Duodenal mucosa (tissue), 2 donors: ENCODE data around the gene ASB3.
"Not testable (repeated sequence)": the region's sequence is repeated elsewhere in the genome, so short reads cannot be mapped to it uniquely, and the experiment has no call there.

Source experiments
- H3K27ac ChIP-seq: one replicate; pipeline ENCODE4 v1.7.0; 2013; ENCODE audit warnings: low read depth, low read length
- H3K27me3 ChIP-seq, 2 donors: one replicate each; pipeline ENCODE4 v1.7.0; 2013; ENCODE audit warnings: low read length in 2 of 2, control low read depth in 1 of 2; ENCODE audit not compliant: insufficient read depth in 2 of 2, control insufficient read depth in 1 of 2
- H3K36me3 ChIP-seq, 2 donors: one replicate each; pipeline ENCODE4 v1.7.0; 2013; ENCODE audit warnings: low read length in 2 of 2, control low read depth in 1 of 2; ENCODE audit not compliant: insufficient read depth in 2 of 2, control insufficient read depth in 1 of 2
- H3K4me1 ChIP-seq, 2 donors: one replicate each; pipeline ENCODE4 v1.7.0; 2013; ENCODE audit warnings: low read length in 2 of 2, control low read depth in 1 of 2; ENCODE audit not compliant: insufficient read depth in 2 of 2, control insufficient read depth in 1 of 2
- H3K4me3 ChIP-seq, 2 donors: one replicate each; pipeline ENCODE4 v1.7.0; 2013; ENCODE audit warnings: low read length in 2 of 2, low read depth in 1 of 2
- H3K9ac ChIP-seq, 2 donors: one replicate each; pipeline ENCODE4 v1.7.0; 2013; ENCODE audit warnings: low read length in 2 of 2, low read depth in 1 of 2
- H3K9me3 ChIP-seq, 2 donors: one replicate each; pipeline ENCODE4 v1.7.0; 2013; ENCODE audit warnings: low read length in 2 of 2, control low read depth in 1 of 2; ENCODE audit not compliant: control insufficient read depth in 1 of 2

The ASB3 gene

DNA sequence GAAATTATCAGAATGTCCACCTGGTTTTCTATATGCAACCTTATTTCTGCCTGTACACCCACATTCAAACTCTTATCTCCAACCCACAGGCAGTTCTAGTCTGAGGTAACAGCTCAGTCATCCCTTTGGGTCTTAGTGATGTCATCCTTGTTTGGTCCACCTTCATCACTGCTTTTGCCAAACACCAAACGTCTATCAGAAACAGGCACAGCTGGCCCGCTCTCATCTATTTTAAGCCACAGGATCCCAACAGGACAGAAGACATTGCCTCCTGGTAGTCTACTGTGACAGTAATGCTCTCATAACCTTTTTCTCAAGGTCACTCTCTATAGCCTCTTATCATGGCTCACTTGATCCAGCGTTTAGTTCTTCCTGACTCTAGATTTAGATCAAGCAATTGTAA, 118.1 kb downstream of the ASB3 start:
- Histone ChIP-seq H3K36me3 (peaks cover 0 to 7% of the 10 kb centered on the region in 2 donors), H3K9ac (no peak overlapping the region), H3K27me3 (no peaks in the 10 kb centered on the region), H3K9me3 (no peaks in the 10 kb centered on the region), H3K4me3 (no peak overlapping the region), H3K4me1 (no peaks in the 10 kb centered on the region), H3K27ac (no peak overlapping the region)

DNA sequence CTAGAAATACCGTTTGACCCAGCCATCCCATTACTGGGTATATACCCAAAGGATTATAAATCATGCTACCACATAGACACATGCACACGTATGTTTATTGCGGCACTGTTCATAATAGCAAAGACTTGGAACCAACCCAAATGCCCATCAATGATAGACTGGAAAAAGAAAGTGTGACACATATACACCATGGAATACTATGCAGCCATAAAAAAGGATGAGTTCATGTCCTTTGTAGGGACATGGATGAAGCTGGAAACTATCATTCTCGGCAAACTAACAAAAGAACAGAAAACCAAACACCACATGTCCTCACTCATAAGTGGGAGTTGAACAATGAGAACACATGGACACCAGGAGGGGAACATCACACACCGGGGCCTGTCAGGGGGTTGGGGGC, 119.6 kb downstream of the ASB3 start:
- H3K4me1 ChIP-seq, H3K27me3 ChIP-seq, H3K9ac ChIP-seq, H3K27ac ChIP-seq, H3K9me3 ChIP-seq, H3K4me3 ChIP-seq, H3K36me3 ChIP-seq: not testable (repeated sequence)

DNA sequence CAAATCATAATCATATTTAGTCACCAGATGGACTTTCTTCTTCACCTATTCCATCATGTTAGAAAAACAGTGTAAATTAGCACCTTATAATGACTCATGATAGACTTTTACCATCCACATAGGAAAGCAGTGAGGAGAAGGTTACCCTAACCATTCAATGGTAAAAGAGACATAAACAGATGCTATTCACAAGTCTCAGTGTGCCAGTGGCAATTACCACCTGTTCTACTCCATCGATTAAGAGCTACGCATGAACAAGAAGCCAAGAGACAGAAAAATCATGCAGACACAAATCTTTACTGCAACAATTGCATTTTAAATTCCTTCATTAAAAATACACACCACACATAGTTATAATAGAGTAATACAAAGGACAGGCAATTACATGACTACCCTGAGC, 125.9 kb downstream of the ASB3 start:
- H3K9ac ChIP-seq: no peak overlapping the region
- no peaks in the 10 kb centered on the region for H3K36me3 ChIP-seq
- H3K27me3 ChIP-seq: no peaks in the 10 kb centered on the region
- no peaks in the 10 kb centered on the region for H3K4me1 ChIP-seq
- H3K27ac ChIP-seq: no peak overlapping the region
- H3K4me3 ChIP-seq: no peak overlapping the region
- H3K9me3 ChIP-seq: no peaks in the 10 kb centered on the region

DNA sequence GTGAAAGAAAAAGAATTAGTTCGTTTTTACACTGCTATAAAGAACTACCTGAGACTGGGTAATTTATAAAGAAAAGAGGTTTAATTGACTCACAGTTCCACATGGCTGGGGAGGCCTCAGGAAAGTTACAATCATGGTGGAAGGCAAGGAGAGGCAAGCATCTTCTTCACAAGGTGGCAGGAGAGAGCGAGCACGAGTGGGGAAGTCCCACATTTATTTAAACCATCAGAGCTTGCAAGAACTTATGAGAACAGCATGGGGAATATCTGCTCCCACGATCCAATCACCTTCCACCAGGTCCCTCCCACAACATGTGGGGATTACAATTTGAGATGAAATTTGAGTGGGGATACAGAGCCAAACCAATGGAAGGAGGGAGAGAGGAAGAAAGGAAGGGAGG, 128.3 kb downstream of the ASB3 start:
- H3K9me3 ChIP-seq: not testable (repeated sequence)

DNA sequence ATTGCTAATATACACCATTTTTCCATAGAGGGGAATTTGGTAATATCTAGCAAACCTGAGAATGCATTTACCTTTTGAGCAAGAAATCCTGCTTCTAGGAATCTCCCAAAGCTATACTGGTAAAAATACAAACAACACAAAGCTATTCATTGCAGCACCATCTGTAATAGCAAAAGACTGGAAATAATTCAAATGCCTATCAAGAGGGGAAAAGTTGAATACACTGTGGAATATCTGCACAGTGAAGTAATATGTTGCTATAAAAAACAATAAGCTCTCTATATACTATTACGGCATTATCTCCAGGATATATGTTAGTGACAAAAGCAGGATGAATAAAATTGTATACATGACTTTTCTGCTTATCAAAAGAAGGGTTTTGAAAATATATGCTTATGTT, 131.5 kb downstream of the ASB3 start:
- Histone ChIP-seq H3K9ac (no peak overlapping the region), H3K4me3 (no peak overlapping the region), H3K27me3 (no peaks in the 10 kb centered on the region), H3K27ac (no peak overlapping the region), H3K36me3 (no peaks in the 10 kb centered on the region), H3K4me1 (no peaks in the 10 kb centered on the region), H3K9me3 (no peaks in the 10 kb centered on the region)

More for the DNA sequence above, 128.3 kb downstream of the ASB3 start:
- not testable (repeated sequence) for H3K27me3 ChIP-seq, H3K4me1 ChIP-seq, H3K4me3 ChIP-seq, H3K36me3 ChIP-seq, H3K27ac ChIP-seq, H3K9ac ChIP-seq

DNA sequence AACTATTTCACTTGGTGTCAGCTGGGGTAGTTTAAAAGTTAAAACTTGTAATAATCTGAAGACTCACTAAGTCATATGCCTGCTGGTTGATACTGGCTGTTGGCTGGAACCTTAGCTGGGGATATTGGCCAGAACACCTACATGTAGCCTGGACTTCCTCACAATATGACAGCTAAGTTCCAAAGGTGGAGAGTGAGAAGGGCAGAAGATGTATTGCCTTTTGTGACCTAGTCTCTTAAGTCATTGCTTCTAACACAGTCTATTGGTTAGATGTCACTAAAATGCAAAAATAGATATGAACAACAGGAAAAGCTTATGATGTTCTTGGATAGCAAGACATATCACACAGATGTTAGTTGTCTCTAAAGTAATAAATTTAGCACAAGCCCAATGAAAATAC, 132.4 kb downstream of the ASB3 start:
- no peaks in the 10 kb centered on the region for H3K9me3 ChIP-seq

DNA sequence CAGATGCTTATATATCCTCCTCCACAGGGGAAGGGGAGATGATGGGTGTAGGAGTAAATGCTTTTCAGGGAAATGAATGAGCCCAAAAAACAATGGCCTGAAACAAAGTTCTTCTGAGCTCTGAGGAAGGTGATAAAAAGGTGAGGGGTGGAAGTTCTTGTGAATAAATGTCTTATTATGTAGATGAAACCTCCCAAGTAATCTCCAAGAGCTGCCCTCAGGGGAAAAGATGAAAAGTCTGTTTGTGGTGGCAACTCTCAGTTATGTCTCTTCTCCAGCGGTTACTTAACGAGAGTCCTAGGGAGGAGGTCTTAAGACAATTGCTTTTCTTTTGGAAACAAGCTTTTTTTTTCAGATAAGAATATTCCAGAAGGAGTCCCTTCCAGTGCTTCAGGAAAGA, 134.6 kb downstream of the ASB3 start:
- H3K4me3 ChIP-seq: no peak overlapping the region
- no peaks in the 10 kb centered on the region for H3K9me3 ChIP-seq
- H3K27ac ChIP-seq: no peak overlapping the region
- no peaks in the 10 kb centered on the region for H3K27me3 ChIP-seq
- no peaks in the 10 kb centered on the region for H3K36me3 ChIP-seq
- H3K4me1 ChIP-seq: no peaks in the 10 kb centered on the region
- H3K9ac ChIP-seq: no peak overlapping the region

More for the DNA sequence above, 132.4 kb downstream of the ASB3 start:
- H3K4me1 ChIP-seq: no peaks in the 10 kb centered on the region
- H3K4me3 ChIP-seq: no peak overlapping the region
- H3K27ac ChIP-seq: no peak overlapping the region
- no peaks in the 10 kb centered on the region for H3K36me3 ChIP-seq
- H3K27me3 ChIP-seq: no peaks in the 10 kb centered on the region
- no peak overlapping the region for H3K9ac ChIP-seq

DNA sequence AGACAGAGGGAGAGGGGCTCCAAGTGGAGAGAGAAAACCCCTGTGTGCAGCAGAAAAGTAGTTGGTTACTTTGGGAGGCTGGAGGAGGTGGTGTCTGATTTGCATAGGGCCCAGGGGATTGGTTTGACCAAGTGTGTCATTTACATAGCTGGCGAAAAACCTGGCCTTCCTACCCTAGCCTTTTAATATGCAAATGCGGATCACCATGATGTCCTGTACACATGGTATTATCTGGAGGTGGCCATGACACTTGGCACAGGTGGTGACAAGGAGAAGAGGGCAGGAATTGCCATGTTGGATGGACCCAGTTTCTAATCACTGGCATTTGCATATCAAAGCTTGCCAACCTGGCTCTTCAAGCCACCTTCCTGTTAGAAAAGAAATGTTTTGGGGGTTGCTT, 140.0 kb downstream of the ASB3 start:
- Histone ChIP-seq H3K27ac (no peak overlapping the region), H3K36me3 (no peaks in the 10 kb centered on the region), H3K9ac (no peak overlapping the region), H3K4me3 (no peak overlapping the region), H3K9me3 (no peaks in the 10 kb centered on the region), H3K4me1 (no peaks in the 10 kb centered on the region), H3K27me3 (no peaks in the 10 kb centered on the region)

DNA sequence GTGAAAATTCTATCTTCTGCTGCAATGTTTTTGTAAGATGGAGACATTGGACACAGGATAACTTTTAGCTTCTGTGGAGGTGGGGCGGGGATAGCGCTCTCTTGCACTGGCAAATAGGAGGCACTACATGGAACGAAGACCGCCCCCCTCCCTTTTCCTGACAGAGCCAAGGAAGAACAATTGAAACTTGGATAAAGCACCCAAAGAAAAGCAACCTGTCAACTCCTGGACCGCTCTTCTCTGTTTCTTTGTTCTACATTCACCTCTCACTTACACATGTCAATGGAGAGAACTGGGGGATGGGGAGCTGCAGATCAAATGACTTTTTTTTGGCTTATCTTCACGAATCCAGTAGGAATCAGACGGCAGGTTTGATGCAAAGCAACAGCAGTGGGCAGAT, 145.5 kb downstream of the ASB3 start:
- Histone ChIP-seq H3K36me3 (no peaks in the 10 kb centered on the region), H3K4me3 (no peak overlapping the region), H3K9ac (no peak overlapping the region), H3K9me3 (no peaks in the 10 kb centered on the region), H3K27me3 (no peaks in the 10 kb centered on the region), H3K4me1 (no peaks in the 10 kb centered on the region), H3K27ac (no peak overlapping the region)

DNA sequence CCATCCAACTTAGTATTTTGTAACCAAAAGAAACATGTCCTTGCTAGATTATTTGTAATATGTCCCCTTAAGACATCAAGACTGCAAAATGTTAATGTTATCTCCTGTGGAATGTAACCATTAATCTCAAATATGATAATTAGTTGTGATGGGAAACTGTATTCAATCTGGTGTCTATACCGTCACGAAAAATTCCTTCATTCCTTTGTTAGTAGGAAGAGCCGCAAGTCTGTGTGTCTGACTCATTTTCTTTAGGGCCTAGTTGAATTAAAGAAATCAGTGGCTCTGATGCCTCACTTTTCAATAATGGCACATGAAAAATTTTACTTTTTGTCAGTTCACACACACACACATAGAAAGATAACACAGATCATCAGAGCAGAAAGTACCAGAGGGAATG, 146.3 kb downstream of the ASB3 start:
- H3K36me3 ChIP-seq: no peaks in the 10 kb centered on the region
- no peaks in the 10 kb centered on the region for H3K9me3 ChIP-seq

DNA sequence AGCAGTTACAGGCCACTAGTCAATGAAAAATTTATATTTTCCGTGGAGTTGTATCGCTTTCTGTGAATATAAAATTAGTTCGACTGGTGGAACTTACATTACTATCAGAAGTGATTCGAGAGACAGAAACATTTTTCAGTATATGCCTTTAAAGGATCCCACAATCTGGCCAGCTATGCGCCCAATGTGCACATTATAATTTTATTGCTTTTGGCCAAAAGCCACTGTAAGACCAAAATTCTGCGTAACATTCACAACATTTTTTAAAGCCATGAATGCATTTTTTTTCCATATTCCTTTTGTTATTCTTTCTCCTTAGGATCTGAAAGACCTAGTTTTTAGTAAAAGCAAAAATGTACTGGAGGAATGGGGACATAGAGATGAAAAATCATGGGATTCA, 150.2 kb downstream of the ASB3 start:
- no peaks in the 10 kb centered on the region for H3K4me1 ChIP-seq
- H3K27me3 ChIP-seq: no peaks in the 10 kb centered on the region
- no peaks in the 10 kb centered on the region for H3K36me3 ChIP-seq
- no peak overlapping the region for H3K4me3 ChIP-seq
- no peaks in the 10 kb centered on the region for H3K9me3 ChIP-seq
- H3K9ac ChIP-seq: no peak overlapping the region
- no peak overlapping the region for H3K27ac ChIP-seq

More for the DNA sequence above, 146.3 kb downstream of the ASB3 start:
- H3K27ac ChIP-seq: no peak overlapping the region
- H3K4me1 ChIP-seq: no peaks in the 10 kb centered on the region
- no peaks in the 10 kb centered on the region for H3K27me3 ChIP-seq
- no peak overlapping the region for H3K4me3 ChIP-seq
- H3K9ac ChIP-seq: no peak overlapping the region
